ENCODE results near the gene GPR146. TPM values are rescaled to one million over a fixed set of nuclear protein-coding genes. Genes with fewer than 3 reads are reported as not detected.

Gene GPR146
- polyA plus RNA-seq, 2 donors: 4.5 to 6.3 TPM

DNA sequence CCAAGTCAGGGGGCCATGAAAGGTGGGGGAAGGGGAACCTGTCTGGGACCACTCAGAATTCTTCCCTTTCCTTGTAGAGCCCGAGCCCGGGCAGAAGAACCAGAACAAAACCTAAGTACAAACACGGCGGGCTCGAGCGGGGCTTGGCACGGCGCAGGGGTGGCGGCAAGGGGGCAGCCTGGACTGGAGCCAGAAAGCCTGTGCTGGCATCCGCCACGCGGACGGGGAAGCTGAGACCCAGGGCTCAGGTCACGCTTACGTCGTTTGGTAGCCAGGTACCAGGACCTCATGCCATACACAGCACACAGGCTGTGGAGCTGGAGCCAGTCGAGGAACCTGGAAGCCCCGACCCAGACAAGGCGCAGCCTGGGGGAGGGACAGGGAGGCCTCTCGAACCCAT, 37.0 kb downstream of the GPR146 start:
- peaks cover 0 to 9% of the 10 kb centered on the region in 2 donors for H3K4me1 ChIP-seq (ENCODE audit: control insufficient read depth in 2 of 2, insufficient read depth in 2 of 2, low read length in 1 of 2)
- H3K4me3 ChIP-seq (ENCODE audit: low read depth in 1 of 2, low read length in 2 of 2): no peak overlapping the region
- H3K36me3 ChIP-seq (ENCODE audit: control insufficient read depth in 2 of 2, insufficient read depth in 2 of 2, low read length in 1 of 2): no peaks in the 10 kb centered on the region
- no peak overlapping the region for H3K27ac ChIP-seq (ENCODE audit: low read depth in 2 of 2, low read length in 1 of 2)
- no peaks in the 10 kb centered on the region for H3K27me3 ChIP-seq (ENCODE audit: control insufficient read depth in 1 of 2, insufficient read depth in 2 of 2, low read length in 2 of 2)
- no peaks in the 10 kb centered on the region for H3K9me3 ChIP-seq (ENCODE audit: control insufficient read depth in 2 of 2, insufficient read depth in 1 of 2, low read depth in 1 of 2, low read length in 1 of 2)
- 84 to 89% methylated on average over 19 to 20 of the region's 20 CpGs for WGBS, 2 donors

DNA sequence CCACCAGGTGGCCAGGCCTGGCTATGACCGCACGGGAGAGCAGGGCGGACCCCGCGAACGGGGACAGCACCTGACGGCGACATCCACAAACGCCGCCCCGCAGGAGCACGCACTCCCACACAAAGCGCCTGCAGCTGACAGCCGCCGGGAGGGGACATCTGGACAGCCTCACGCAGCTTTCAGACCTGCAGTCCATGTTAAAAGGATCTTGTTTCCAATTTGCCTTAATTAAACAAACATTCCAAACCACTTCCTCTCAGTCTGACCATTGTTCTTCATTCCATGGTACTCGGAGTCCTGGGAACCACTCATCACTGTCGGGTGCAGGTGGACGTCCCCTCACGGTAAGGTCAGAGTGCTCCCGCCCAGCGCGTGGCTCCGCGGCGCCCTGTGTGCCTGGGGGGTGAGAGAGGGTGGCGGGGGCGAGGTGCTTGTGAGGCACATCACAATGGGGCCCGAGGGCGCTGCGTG, 37.6 kb downstream of the GPR146 start:
- H3K36me3 ChIP-seq (ENCODE audit: control insufficient read depth in 2 of 2, insufficient read depth in 2 of 2, low read length in 1 of 2): no peaks in the 10 kb centered on the region
- no peak overlapping the region for H3K27ac ChIP-seq (ENCODE audit: low read depth in 2 of 2, low read length in 1 of 2)
- H3K9me3 ChIP-seq (ENCODE audit: control insufficient read depth in 2 of 2, insufficient read depth in 1 of 2, low read depth in 1 of 2, low read length in 1 of 2): no peaks in the 10 kb centered on the region
- peaks cover 0 to 10% of the 10 kb centered on the region in 2 donors for H3K4me1 ChIP-seq (ENCODE audit: control insufficient read depth in 2 of 2, insufficient read depth in 2 of 2, low read length in 1 of 2)
- WGBS, 2 donors: 78% methylated on average over 31 of the region's 31 CpGs
- H3K27me3 ChIP-seq (ENCODE audit: control insufficient read depth in 1 of 2, insufficient read depth in 2 of 2, low read length in 2 of 2): no peaks in the 10 kb centered on the region
- H3K4me3 ChIP-seq (ENCODE audit: low read depth in 1 of 2, low read length in 2 of 2): no peak overlapping the region

DNA sequence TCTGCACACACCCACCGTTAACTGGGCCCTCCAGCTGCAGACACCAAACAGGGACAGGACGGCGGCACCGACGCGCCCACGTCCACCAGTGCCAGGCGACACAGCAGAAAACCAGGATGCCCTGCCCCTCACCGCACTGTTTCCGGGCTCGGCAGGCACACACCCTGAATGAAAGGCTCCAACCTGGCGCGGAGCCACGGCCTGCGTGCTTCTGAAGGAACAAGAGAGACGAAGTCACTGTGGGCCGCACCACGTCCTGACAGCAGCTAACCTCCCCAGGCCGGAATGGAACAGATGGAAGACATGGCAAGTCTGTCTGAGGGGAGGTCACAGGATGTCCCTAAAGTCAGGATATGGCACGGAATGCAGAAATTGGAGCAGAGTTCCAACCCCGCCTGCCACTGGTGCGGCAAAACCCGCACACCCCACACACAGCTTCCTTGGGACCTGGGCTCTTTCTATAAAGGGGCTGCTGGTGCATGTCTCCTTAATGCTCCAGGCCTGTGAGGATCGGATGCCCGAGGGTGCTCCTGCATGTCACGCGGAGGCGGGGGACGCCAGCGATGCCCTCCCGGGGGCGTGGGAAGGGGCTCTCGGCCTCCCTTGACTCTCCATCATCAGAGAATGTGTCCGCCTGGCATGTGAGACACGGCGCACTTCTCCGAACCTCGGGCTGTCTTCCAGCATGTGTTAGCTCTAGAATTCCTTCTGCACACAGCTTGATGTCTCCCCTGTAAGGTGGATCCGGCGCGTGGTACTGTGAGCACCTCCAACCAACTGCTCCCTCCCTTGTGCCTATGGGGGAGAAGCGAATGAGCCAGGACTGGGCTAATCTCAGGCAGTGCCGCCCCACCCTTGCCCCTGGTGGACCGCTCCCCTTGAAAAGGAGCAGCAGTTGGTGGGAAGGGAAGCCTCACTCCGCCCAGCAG, 39.6 kb downstream of the GPR146 start:
- H3K27ac ChIP-seq (ENCODE audit: low read depth in 2 of 2, low read length in 1 of 2): no peak overlapping the region
- H3K27me3 ChIP-seq (ENCODE audit: control insufficient read depth in 1 of 2, insufficient read depth in 2 of 2, low read length in 2 of 2): no peaks in the 10 kb centered on the region
- no peaks in the 10 kb centered on the region for H3K9me3 ChIP-seq (ENCODE audit: control insufficient read depth in 2 of 2, insufficient read depth in 1 of 2, low read depth in 1 of 2, low read length in 1 of 2)
- no peak overlapping the region for H3K4me3 ChIP-seq (ENCODE audit: low read depth in 1 of 2, low read length in 2 of 2)
- WGBS, 2 donors: 80 to 82% methylated on average over 45 of the region's 45 CpGs
- no peaks in the 10 kb centered on the region for H3K36me3 ChIP-seq (ENCODE audit: control insufficient read depth in 2 of 2, insufficient read depth in 2 of 2, low read length in 1 of 2)
- H3K4me1 ChIP-seq (ENCODE audit: control insufficient read depth in 2 of 2, insufficient read depth in 2 of 2, low read length in 1 of 2): peaks cover 0 to 13% of the 10 kb centered on the region in 2 donors

DNA sequence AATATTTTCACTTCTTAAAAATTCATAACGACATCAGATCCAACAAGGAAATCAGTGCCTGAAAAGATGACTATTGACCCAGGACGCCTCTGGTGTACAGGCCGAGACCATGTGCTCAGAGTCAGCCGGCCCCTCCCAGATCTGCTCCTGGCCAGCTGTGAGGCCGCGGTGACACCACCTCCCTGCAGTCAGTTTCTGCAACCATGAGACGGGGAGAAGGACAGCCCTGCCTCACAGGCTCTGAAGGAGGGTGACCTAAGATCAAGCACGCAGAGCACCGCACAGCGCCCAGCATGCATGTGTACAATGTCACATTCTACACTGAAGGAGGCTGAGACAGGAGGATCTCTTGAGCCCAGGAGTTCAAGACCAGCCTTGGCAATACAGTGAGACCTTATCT, 40.9 kb downstream of the GPR146 start:
- H3K4me3 ChIP-seq (ENCODE audit: low read depth in 1 of 2, low read length in 2 of 2): no peak overlapping the region
- H3K27me3 ChIP-seq (ENCODE audit: control insufficient read depth in 1 of 2, insufficient read depth in 2 of 2, low read length in 2 of 2): no peaks in the 10 kb centered on the region
- H3K36me3 ChIP-seq (ENCODE audit: control insufficient read depth in 2 of 2, insufficient read depth in 2 of 2, low read length in 1 of 2): no peaks in the 10 kb centered on the region
- WGBS, 2 donors: 89 to 91% methylated on average over 10 of the region's 10 CpGs
- H3K4me1 ChIP-seq (ENCODE audit: control insufficient read depth in 2 of 2, insufficient read depth in 2 of 2, low read length in 1 of 2): peaks cover 0 to 13% of the 10 kb centered on the region in 2 donors
- no peak overlapping the region for H3K27ac ChIP-seq (ENCODE audit: low read depth in 2 of 2, low read length in 1 of 2)
- H3K9me3 ChIP-seq (ENCODE audit: control insufficient read depth in 2 of 2, insufficient read depth in 1 of 2, low read depth in 1 of 2, low read length in 1 of 2): no peaks in the 10 kb centered on the region

DNA sequence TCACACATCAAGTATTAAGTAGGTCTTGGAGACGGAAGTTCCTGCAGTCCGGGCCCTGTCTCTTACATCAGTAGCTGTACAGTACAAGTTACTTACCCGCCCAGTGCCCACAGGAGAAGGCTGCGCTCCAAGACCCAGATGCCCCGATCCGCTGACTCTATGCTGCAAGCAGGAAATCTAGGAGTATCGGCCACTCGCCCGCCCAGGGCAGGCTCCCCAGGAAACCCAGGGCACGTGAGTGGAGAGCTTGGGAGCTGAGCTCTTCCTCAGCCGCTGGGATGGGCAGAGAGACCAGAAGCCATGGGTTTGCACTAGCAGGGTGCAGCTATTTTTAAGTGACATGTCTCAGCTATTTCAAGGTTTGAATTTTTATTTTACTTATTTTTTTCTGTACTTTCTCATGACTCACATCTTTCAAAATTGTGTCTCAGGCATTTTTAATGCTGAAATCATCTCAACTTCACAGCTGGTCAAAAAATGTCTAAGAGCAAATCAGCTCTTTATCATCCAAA, 41.6 kb downstream of the GPR146 start:
- Histone ChIP-seq H3K9me3 (ENCODE audit: control insufficient read depth in 2 of 2, insufficient read depth in 1 of 2, low read depth in 1 of 2, low read length in 1 of 2) (no peaks in the 10 kb centered on the region), H3K27ac (ENCODE audit: low read depth in 2 of 2, low read length in 1 of 2) (no peak overlapping the region), H3K27me3 (ENCODE audit: control insufficient read depth in 1 of 2, insufficient read depth in 2 of 2, low read length in 2 of 2) (no peaks in the 10 kb centered on the region), H3K4me3 (ENCODE audit: low read depth in 1 of 2, low read length in 2 of 2) (no peak overlapping the region), H3K36me3 (ENCODE audit: control insufficient read depth in 2 of 2, insufficient read depth in 2 of 2, low read length in 1 of 2) (no peaks in the 10 kb centered on the region), H3K4me1 (ENCODE audit: control insufficient read depth in 2 of 2, insufficient read depth in 2 of 2, low read length in 1 of 2) (peaks cover 0 to 13% of the 10 kb centered on the region in 2 donors)
- WGBS, 2 donors: 89 to 94% methylated on average over 11 of the region's 11 CpGs

DNA sequence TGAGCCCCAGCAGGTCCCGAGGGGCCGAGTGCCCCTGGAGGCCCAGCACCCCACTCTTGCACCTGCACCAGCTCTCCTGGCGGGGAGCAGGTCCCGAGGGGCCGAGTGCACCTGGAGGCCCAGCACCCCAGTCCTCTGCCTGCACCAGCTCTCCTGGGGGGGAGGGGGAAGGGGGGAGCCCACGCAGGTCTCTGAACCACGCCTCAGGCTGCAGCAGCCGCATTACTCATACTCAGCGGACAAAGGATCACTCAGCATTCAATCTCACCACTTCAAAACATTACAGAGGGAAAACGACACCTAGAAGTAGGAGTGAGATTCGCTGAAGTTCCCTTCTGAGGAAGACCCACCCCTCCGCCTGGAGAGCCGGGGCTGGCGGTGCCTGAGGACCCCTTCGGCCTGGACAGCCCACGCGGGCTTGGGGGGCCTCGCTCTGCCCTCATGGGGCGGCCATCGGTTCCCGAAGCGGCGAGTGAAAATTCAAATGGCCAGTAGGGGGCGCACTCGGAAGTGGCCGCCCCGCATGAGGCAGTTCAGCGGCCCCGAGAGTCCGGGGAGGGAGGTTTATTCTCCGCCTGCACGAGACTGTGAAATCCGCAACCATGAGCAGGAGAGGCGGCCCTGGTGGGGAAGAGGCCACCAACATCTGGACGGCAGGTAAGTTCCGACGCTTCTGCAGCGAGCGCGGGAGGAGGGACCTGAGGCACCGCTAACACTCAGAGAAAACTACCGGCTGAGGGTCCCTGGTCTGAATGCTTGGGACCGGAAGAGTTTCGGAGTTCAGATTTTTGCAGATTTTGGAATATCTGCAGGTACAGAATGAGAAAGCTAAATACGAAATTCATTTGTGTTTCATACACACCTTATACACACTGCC, 42.5 kb downstream of the GPR146 start:
- 8 to 10% methylated on average over 45 of the region's 45 CpGs for WGBS, 2 donors
- Histone ChIP-seq H3K4me3 (ENCODE audit: low read depth in 1 of 2, low read length in 2 of 2) (peak overlapping the region; percentile 30 to 31), H3K9me3 (ENCODE audit: control insufficient read depth in 2 of 2, insufficient read depth in 1 of 2, low read depth in 1 of 2, low read length in 1 of 2) (no peaks in the 10 kb centered on the region), H3K36me3 (ENCODE audit: control insufficient read depth in 2 of 2, insufficient read depth in 2 of 2, low read length in 1 of 2) (peaks cover 0 to 2% of the 10 kb centered on the region in 2 donors), H3K27me3 (ENCODE audit: control insufficient read depth in 1 of 2, insufficient read depth in 2 of 2, low read length in 2 of 2) (no peaks in the 10 kb centered on the region), H3K4me1 (ENCODE audit: control insufficient read depth in 2 of 2, insufficient read depth in 2 of 2, low read length in 1 of 2) (peaks cover 0 to 13% of the 10 kb centered on the region in 2 donors), H3K27ac (ENCODE audit: low read depth in 2 of 2, low read length in 1 of 2) (peak overlapping the region in 1 of 2 donors; percentile 24)

DNA sequence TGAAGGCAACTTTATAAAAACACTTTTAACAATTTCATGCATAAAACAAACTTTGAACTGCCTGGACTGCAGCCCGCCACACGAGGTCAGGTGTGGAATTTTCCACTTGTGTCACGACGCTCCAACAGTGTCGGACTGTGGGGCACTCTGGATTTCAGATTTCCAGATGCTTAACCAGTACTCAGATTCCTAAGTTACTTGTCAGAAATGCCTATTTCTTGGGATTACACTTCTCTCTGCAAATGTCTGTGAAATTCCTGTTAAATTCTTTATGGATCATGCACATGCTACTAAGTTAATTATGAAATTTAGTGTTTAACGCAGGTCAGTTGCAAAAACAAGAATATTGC, 43.1 kb downstream of the GPR146 start:
- Histone ChIP-seq H3K27ac (ENCODE audit: low read depth in 2 of 2, low read length in 1 of 2) (no peak overlapping the region), H3K4me1 (ENCODE audit: control insufficient read depth in 2 of 2, insufficient read depth in 2 of 2, low read length in 1 of 2) (peaks cover 0 to 13% of the 10 kb centered on the region in 2 donors), H3K27me3 (ENCODE audit: control insufficient read depth in 1 of 2, insufficient read depth in 2 of 2, low read length in 2 of 2) (no peaks in the 10 kb centered on the region), H3K9me3 (ENCODE audit: control insufficient read depth in 2 of 2, insufficient read depth in 1 of 2, low read depth in 1 of 2, low read length in 1 of 2) (no peaks in the 10 kb centered on the region), H3K4me3 (ENCODE audit: low read depth in 1 of 2, low read length in 2 of 2) (peak overlapping the region in 1 of 2 donors; percentile 31), H3K36me3 (ENCODE audit: control insufficient read depth in 2 of 2, insufficient read depth in 2 of 2, low read length in 1 of 2) (peaks cover 0 to 8% of the 10 kb centered on the region in 2 donors)
- 16 to 21% methylated on average over 6 of the region's 6 CpGs for WGBS, 2 donors

DNA sequence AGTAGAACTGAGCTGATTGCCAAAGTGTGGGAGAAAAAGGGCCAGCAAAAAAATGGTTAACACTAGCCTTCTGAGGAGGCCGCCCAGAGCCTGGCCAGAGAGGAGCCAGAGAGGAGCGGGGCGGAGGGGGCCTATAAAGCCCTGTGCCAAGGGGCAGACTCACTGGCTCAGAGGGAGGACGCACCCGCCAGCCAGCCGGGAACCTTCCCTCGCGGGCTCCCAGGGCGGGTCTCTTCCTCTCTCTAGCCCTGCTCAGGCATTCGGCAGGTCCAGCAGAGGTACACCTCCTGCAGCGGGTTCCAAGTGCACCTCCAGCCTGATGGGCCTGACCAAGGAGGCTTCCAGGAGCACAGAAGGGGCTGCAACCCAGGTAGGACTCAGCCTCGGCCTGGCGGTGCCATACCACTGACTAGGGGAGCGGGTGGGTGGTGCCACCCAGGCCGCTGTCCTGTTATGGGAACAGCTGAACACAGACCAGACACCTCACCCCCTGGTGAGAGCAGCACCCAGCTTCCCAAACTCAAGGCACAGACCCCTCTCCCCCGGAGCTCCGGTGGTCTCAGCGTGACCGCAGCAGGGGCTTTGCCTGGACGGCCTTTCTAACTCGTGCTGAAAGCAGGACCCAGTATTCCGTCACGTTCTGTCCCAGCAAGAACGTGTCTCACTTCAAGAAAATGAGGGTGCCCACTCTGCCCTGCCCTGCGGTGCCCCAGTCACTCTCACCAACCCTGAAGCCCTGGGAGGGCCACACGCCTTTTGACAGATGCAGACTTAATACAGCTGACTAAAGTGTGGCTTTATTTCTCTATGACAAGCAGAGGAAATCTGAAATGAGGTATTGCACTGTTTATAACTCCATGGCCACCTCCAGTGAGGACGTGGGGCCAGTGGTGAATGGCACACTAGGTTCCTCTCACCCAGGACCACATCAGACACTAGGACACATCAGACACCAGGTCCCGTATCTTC, 43.9 kb downstream of the GPR146 start, which contains the start of gene GPER1:
TSS of gene GPER1 (plus strand) at position 162 of the 969 bp plus-strand sequence. CDS start 3,616 bp downstream, outside the sequence.
- Histone ChIP-seq H3K4me3 (ENCODE audit: low read depth in 1 of 2, low read length in 2 of 2) (peak within 1 kb of the TSS; percentile 30 to 31), H3K4me1 (ENCODE audit: control insufficient read depth in 2 of 2, insufficient read depth in 2 of 2, low read length in 1 of 2) (peaks cover 0 to 12% of the 10 kb centered on the region in 2 donors), H3K27ac (ENCODE audit: low read depth in 2 of 2, low read length in 1 of 2) (peak within 1 kb of the TSS in 1 of 2 donors; percentile 53), H3K27me3 (ENCODE audit: control insufficient read depth in 1 of 2, insufficient read depth in 2 of 2, low read length in 2 of 2) (no peaks in the 10 kb centered on the region), H3K9me3 (ENCODE audit: control insufficient read depth in 2 of 2, insufficient read depth in 1 of 2, low read depth in 1 of 2, low read length in 1 of 2) (no peaks in the 10 kb centered on the region), H3K36me3 (ENCODE audit: control insufficient read depth in 2 of 2, insufficient read depth in 2 of 2, low read length in 1 of 2) (peaks cover 0 to 8% of the 10 kb centered on the region in 2 donors)
- WGBS, 2 donors: 43 to 48% methylated on average over 25 to 28 of the region's 28 CpGs
